NK-92 (cell line): ENCODE data around the gene KCNAB1.

Experiments
- DNase-seq: peaks from one replicate; lab custom pipeline; 2025; ENCODE audit not compliant: unreplicated experiment; lab: John Stamatoyannopoulos, UW

KCNAB1 gene

GRCh38 chr3:156311930-156312329, 191.6 kb downstream of the KCNAB1 start:
- DNase-seq: no peak

DNA sequence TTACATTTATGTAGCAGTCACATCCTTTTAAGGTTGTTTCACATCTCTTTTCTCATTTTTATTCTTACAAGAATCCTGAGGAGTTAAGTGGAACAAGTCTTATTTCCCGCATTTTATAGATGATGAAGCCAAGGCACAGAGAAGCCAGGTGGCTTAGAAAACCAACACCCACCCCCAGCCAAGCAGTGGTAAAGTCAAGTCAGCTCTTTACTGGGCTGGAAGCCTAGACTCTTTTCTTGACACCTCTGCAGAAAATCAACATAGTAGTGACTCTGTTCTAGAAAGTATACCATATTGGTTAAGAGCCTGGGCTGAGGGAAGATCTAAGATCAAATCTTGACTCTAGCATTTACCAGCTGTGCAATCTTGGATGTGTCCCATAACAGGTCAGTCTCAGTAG, 195.7 kb downstream of the KCNAB1 start:
- no peak for DNase-seq

- no peak for DNase-seq
Observed at GRCh38 chr3:156317462-156318074, 197.2 kb downstream of the KCNAB1 start.

- DNase-seq: no peak
Observed at GRCh38 chr3:156321945-156322344, 201.6 kb downstream of the KCNAB1 start.

GRCh38 chr3:156323466-156323865, 203.1 kb downstream of the KCNAB1 start:
- DNase-seq: no peak

- DNase-seq: no peak
Observed at GRCh38 chr3:156330415-156330814, 210.0 kb downstream of the KCNAB1 start.

GRCh38 chr3:156332304-156332703, 211.9 kb downstream of the KCNAB1 start:
- DNase-seq: no peak

DNA sequence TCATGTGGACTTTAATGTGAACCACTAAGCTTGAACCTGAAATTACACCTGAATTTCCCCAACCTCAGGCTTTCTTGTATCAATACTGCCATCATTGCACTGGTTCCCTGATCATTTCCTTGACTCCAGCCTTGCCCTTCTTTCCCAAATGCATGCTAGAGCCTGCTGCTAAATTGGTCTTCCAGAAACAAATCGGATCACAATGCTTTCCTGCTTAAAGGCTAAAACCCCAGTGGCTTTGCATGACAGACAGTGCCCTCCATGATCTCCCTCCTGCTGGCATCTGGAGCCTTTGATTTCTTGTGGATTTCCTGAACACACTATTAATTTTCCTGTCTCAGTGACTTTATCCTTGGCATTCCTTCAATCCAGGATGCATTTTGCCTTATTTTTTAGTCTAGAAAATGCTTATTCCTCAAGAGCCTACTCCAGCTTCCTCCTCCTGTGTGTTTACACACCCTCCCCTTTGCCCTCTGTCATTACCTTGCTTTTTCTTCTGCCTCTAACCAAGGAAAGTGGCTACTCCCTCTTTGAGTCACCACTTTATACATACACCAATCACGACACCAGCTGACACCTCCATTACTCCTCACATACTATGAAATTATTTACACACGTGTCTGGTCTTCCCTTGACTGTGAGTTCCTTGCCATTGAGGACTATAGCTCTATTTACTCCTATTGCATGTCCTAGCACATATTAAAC, 214.6 kb downstream of the KCNAB1 start:
- DNase-seq: no peak

DNA sequence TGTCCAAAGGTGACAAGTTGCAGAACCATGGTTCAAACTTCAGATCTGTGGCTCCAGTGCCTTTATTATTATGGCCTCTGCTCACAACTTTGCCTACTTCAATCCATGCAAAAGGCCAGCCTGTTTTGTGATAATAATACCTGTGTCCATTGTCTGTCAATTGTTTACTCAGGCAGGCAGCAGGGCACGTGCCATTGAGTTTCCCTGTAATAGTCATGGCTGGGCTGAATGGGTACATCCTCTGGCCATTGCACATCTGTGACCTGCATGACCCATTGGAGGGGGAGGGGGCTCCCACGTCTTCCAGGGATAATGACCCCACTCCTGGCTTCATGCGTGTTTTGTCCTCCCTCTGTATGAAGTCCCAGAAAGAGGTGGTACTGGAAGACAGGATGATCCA, 219.1 kb downstream of the KCNAB1 start:
- DNase-seq: no peak

GRCh38 chr3:156341332-156341731, 221.0 kb downstream of the KCNAB1 start:
- no peak for DNase-seq

DNA sequence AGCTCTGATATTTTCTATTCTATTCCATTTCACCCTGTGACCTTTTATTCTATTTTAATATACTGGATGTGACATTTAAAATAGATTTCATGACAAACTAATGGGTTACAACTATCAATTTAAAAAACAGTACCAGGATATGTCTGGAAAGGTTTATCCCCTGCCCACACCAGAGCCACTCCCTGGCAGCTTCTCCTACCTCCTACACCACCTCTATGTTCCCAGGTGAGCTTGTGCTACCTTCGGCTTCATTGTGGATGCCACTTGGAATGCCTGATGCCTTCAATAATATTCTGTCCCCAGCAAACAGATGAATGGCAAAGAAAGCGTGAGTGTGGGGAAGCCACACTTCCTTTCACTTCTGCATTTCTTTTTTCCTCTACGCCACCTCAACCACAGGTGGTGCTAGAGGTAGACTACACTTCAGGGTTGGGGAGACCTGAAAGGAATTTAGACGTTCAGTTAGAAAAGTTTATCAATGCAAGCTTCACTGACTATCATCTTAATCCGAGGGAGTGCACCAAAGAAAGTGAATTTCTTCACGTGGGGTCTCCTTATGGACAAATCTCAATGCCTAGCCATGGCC, 221.5 kb downstream of the KCNAB1 start:
- DNase-seq: no peak

DNA sequence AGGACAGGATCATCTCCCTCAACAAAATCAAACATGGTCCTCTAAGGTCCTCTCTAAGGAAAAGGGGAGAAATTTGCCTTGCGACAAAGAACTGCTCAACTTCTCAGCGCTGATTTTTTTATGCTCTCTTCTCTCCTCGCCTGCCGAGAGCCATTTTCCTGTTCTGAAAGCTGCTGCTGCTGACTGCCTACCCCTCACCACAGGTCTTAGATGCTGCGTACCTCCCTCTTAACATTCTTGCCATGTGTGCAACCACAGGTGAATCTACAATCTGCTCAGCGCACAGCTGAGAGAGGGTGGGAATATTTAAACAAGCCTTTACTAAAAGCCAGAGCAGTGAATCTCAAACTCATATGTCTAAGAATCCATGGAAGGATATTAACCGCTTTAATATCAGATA, 223.8 kb downstream of the KCNAB1 start:
- DNase-seq: no peak

- DNase-seq: no peak
Observed at GRCh38 chr3:156349111-156349510, 228.7 kb downstream of the KCNAB1 start.

DNA sequence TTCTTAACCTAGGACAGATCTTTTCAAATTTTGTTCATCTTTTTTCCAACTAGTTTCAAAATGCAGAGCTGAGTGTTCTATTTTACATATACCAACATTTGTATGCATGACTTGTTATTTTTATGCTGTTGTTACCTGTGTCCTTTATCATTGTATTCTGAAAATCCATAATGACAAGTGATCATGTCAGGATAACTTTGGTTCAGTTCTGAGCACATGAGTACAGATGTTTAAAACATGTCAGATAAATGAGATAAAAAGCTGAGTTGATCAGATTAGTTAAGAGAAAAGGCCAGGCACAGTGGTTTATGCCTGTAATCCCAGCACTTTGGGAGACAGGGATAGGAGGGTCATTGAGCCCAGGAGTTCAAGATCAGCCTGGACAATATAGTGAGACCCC, 229.6 kb downstream of the KCNAB1 start:
- no peak for DNase-seq

GRCh38 chr3:156350781-156351180, 230.4 kb downstream of the KCNAB1 start:
- no peak for DNase-seq

DNA sequence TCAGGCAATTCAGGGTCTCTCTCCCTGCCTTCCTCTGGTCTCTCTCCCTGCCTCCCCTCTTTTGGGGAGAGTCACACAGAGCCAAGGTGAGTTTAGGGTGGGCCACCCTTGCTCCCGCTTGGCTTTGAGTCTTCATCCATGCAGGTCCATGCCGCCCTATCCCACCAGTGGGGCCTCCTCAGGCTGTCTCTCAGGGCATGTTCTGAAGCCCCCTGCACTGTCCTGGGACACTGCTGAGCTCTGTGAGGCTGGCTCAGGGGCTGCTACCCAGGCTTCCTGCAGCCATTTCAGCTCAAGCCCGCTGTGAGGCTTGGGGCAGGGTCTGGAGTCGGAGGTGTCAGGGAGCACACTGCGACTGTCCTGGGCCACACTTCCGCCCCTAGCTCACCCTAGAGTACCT, 231.4 kb downstream of the KCNAB1 start:
- DNase-seq: no peak

DNA sequence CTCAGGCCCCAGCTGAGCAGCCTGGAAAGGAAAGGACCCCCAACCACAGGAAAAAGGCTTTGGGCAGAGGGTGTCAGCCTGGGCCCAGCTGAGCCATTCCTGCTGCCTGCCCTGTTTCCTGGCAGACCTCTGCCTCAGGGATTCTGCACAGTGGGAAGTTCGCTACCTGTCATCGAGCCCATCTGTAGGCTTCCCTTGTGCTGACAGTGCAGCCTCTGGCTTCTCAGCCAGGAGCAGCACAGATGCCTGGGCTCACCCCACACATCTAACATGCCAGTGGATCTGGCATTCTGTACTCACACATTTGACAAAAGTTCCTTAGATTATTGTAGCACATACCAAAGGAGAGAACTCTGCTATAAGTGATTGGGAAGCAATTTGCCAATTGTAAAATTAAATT, 232.3 kb downstream of the KCNAB1 start:
- DNase-seq: no peak

DNA sequence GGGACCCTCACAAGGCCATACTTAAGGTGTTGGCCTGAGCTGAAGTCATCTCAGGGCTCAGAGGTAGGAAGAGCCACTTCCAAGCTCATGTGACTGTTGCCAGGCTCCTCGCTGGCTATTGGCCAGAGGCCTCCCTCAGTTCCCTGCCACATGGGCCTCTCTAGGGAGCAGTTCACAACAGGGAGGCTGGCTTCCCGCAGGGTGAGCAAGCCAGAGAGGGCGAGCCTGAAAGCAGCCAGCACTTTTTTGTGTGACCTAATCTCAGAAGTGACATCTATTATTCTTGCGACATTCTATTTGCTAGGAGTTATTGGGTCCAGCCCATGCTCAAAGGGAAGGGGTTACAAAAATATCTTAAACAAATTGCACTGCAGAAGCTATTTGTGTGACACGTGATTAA, 233.2 kb downstream of the KCNAB1 start:
- no peak for DNase-seq

DNA sequence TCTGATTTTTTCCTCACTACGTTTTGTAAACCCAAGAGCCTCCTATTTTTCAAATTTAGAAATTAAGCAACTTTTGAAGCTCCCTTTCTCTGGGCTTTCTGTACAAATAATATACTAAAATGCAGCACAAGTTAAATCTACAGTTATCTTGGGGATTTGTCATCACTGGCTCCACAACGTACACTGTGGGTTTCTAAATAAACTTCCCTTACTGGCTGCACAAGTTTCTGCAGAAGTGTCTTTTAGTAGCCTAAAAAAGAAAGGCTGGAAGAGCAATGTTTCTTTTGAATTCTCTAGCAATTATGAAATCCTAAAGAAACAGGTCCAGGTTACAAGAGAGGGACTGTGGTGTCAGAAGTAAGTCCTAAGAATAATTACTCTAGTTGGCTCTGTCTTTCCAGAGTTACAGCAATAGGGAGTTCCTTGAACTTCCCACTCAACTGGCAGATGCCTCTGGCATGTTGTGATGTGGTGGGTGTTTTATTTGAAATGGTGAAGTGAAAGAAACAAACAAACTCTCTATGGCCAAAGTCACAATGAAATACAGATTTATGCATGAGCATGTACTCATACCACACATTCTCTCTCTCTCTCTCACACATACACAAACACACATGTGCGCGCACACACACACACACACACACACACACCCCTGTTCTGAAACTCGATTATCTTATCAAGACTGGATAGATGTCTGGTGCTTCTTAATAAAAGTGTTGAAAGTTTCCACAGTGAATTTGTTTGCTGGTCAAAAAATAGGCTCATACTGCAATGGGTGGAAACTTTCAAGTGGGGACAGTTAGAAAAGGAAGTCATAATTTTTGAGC, 236.4 kb downstream of the KCNAB1 start:
- no peak for DNase-seq

DNA sequence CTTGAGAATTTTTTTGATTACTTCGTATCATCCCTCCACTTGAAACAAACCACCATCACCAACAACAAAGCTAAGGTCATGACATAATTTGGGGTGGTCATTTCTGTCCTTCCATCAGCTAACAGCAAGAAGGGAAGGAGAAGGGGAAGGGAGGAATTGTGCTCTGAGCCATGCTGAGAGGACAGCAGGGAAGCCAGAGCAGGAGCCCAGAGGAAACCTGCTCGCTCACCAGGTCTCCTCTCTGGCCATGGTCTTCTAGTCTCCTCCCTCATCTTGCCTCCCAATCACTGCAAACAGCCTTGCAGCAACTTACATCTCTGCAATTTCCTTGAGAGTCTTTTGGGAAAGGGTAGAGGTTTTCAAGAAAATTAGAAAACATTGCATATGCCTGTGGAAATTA, 237.9 kb downstream of the KCNAB1 start:
- DNase-seq: no peak

GRCh38 chr3:156359368-156359767, 239.0 kb downstream of the KCNAB1 start:
- no peak for DNase-seq

DNA sequence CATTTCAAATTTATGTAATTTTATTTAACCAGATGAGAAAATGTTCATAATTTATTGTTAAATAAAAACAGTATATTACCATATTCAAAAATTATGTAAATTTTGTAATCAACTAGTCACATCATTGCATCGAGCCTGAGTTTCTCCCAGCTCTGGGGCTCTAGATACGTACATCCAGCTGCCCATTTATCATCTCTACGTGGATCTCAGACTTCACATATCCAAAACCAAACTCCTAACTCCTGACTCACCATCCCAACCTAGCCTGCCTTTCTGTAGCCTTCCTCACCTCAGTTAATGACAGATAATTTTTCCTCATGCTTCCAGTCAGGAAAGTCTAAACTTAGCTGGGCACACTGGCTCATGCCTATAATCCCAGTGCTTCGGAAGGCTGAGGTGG, 239.7 kb downstream of the KCNAB1 start:
- no peak for DNase-seq
